B cell (primary cell): ENCODE data around the gene POLR1D. TPM values are rescaled to one million over a fixed set of nuclear protein-coding genes. Genes with fewer than 3 reads are reported as not detected.

Experiments used
- ATAC-seq: fragments of 200-7000 bp; cut with Tn5 transposase; one replicate; pipeline ENCODE4 v1.10.0; 2021; ENCODE audit warnings: low read depth, mild to moderate bottlenecking, moderate number of reproducible peaks, moderate library complexity
- CTCF ChIA-PET: fragments of 350-600 bp; sonication (Branson Sonifier 250); formaldehyde crosslinking; loops from one replicate; lab custom pipeline; 2021; ENCODE audit warnings: antibody characterized with exemption, inconsistent platforms; lab: Charles Lee
- POLR2A ChIA-PET: fragments of 350-600 bp; sonication (Branson Sonifier 250); formaldehyde crosslinking; loops from one replicate; lab custom pipeline; 2021; ENCODE audit warnings: antibody characterized with exemption; lab: Charles Lee
- DNase-seq: peaks from one replicate; pipeline ENCODE4 v3.0.0; 2013
- H2AFZ ChIP-seq: 2 replicates; pipeline ENCODE4 v1.6.1; 2012; ENCODE audit warnings: mild to moderate bottlenecking, low read depth, low read length; ENCODE audit not compliant: insufficient read depth, poor library complexity, severe bottlenecking
- H3K27ac ChIP-seq, 2 donors: 1 replicate in 1 of 2; 2 replicates in 1 of 2; pipeline ENCODE4 v1.5.1; 2012 to 2013; ENCODE audit warnings: low read length in 2 of 2, mild to moderate bottlenecking in 2 of 2, moderate library complexity in 1 of 2
- H3K27me3 ChIP-seq, 4 experiments: fragments of 200-600 bp in 1 of 4; sonication (generic) in 1 of 4; replicated peaks in 1 of 4; 1 replicate in 2 of 4; 2 replicates in 2 of 4; pipeline versions ENCODE4 v1.6.1 to v1.7.0; 2013 to 2016; ENCODE audit warnings: low read length in 3 of 4, mild to moderate bottlenecking in 2 of 4, mixed read lengths in 1 of 4, moderate library complexity in 1 of 4; ENCODE audit not compliant: insufficient read depth in 4 of 4, control insufficient read depth in 3 of 4; ENCODE audit errors: control extremely low read depth in 1 of 4
- H3K36me3 ChIP-seq, 2 experiments: replicated peaks in 1 of 2; 1 replicate in 1 of 2; 2 replicates in 1 of 2; pipeline versions ENCODE4 v1.6.1 to v1.7.1; 2013; ENCODE audit warnings: low read length in 1 of 2; ENCODE audit not compliant: insufficient read depth in 2 of 2, control insufficient read depth in 1 of 2; ENCODE audit errors: control extremely low read depth in 1 of 2, extremely low read depth in 1 of 2
- H3K4me1 ChIP-seq, 2 donors: fragments of 200-600 bp in 1 of 2; sonication (generic) in 1 of 2; 1 replicate in 1 of 2; 2 replicates in 1 of 2; pipeline versions ENCODE4 v1.5.1 to v1.6.1; 2013 to 2017; ENCODE audit warnings: low read length in 2 of 2; ENCODE audit not compliant: control insufficient read depth in 2 of 2, insufficient read depth in 2 of 2
- H3K4me2 ChIP-seq: replicated peaks from 2 replicates; pipeline ENCODE3; 2012; ENCODE audit warnings: mild to moderate bottlenecking, low read depth, low read length; ENCODE audit not compliant: poor library complexity, severe bottlenecking
- H3K4me3 ChIP-seq, 5 experiments: fragments of 200-600 bp in 1 of 5; sonication (generic) in 1 of 5; 1 replicate in 3 of 5; 2 replicates in 2 of 5; pipeline versions ENCODE4 v1.5.1 to v1.7.0; 2011 to 2016; ENCODE audit warnings: low read length in 4 of 5, mild to moderate bottlenecking in 4 of 5, low read depth in 2 of 5, control low read depth in 1 of 5, moderate library complexity in 1 of 5; ENCODE audit not compliant: insufficient read depth in 1 of 5; ENCODE audit errors: control extremely low read depth in 1 of 5, extremely low read depth in 1 of 5
- H3K79me2 ChIP-seq: fragments of 200-600 bp; sonication (generic); one replicate; pipeline ENCODE4 v1.6.0; 2016; ENCODE audit warnings: low read length; ENCODE audit not compliant: control insufficient read depth, insufficient read depth
- H3K9ac ChIP-seq: fragments of 200-600 bp; sonication (generic); 2 replicates; pipeline ENCODE4 v1.6.1; 2017; ENCODE audit warnings: mild to moderate bottlenecking, low read length, moderate library complexity
- H3K9me3 ChIP-seq, 3 donors: one replicate each; pipeline versions ENCODE4 v1.6.1 to v1.7.1; 2013; ENCODE audit warnings: low read length in 2 of 3; ENCODE audit not compliant: control insufficient read depth in 2 of 3, insufficient read depth in 1 of 3; ENCODE audit errors: control extremely low read depth in 1 of 3
- H4K20me1 ChIP-seq: 2 replicates; pipeline ENCODE4 v1.6.0; 2012; ENCODE audit warnings: mild to moderate bottlenecking, low read length; ENCODE audit not compliant: insufficient read depth, control insufficient read depth, poor library complexity, severe bottlenecking
- H3K27ac Mint-ChIP-seq: one replicate; pipeline ENCODE4 v1.8.0; 2021; ENCODE audit warnings: mixed read lengths
- H3K27me3 Mint-ChIP-seq: one replicate; pipeline ENCODE4 v1.8.0; 2021; ENCODE audit warnings: mixed read lengths
- H3K4me1 Mint-ChIP-seq: one replicate; pipeline ENCODE4 v1.8.0; 2021; ENCODE audit warnings: mixed read lengths
- H3K4me3 Mint-ChIP-seq: one replicate; pipeline ENCODE4 v1.8.0; 2021; ENCODE audit warnings: mixed read lengths
- H3K9me3 Mint-ChIP-seq: one replicate; pipeline ENCODE4 v1.8.0; 2022; ENCODE audit warnings: mixed read lengths; ENCODE audit not compliant: insufficient read depth
- EZH2 ChIP-seq: IDR thresholded peaks from 2 replicates; pipeline ENCODE4 v1.6.1; 2012; ENCODE audit warnings: borderline replicate concordance, low read depth, mild to moderate bottlenecking, moderate library complexity, low read length; ENCODE audit not compliant: insufficient read depth, poor library complexity, severe bottlenecking
- WGBS: methylation state at CpG from one replicate; pipeline ENCODE4 v1.1.5; 2013; ENCODE audit warnings: missing lambda C conversion rate; ENCODE audit not compliant: insufficient coverage; 5-methylcytosine and 5-hydroxymethylcytosine counted together
- intact Hi-C: fragments of 100-400 bp; cut with micrococcal nuclease; formaldehyde crosslinking; loops from one replicate; pipeline ENCODE4 v1.10.0; 2022
- polyA minus RNA-seq: library from RNA; depleted of rRNA, polyadenylated mRNA; stranded (reverse); fragments of >200 nt; gene quantifications from 2 replicates; pipeline ENCODE4 v1.2.3, GENCODE V29; 2012
- polyA plus RNA-seq: library from polyadenylated mRNA; depleted of rRNA; stranded (reverse); fragments of >200 nt; gene quantifications from 2 replicates; pipeline ENCODE4 v1.2.3, GENCODE V29; 2012
- total RNA-seq, 2 donors: library from RNA; stranded (reverse); fragments of 120-200 nt in 1 of 2; gene quantifications; 1 replicate in 1 of 2; 2 replicates in 1 of 2; pipeline versions ENCODE4 v1.2.3 to v1.2.4, GENCODE V29; 2013 to 2022
- TF ChIP-seq, protein P1 (sequence below): fragments of 200-600 bp; IDR thresholded peaks from one replicate; pipeline ENCODE4 v1.8.0; 2022; ENCODE audit warnings: antibody characterized with exemption, mild to moderate bottlenecking

Gene POLR1D
- total RNA-seq, result 129 and 130 TPM in 2 replicates
- 159 TPM for total RNA-seq (2013)
- polyA plus RNA-seq, result 144 and 175 TPM in 2 replicates
- polyA minus RNA-seq, result 66.9 and 75.0 TPM in 2 replicates

DNA sequence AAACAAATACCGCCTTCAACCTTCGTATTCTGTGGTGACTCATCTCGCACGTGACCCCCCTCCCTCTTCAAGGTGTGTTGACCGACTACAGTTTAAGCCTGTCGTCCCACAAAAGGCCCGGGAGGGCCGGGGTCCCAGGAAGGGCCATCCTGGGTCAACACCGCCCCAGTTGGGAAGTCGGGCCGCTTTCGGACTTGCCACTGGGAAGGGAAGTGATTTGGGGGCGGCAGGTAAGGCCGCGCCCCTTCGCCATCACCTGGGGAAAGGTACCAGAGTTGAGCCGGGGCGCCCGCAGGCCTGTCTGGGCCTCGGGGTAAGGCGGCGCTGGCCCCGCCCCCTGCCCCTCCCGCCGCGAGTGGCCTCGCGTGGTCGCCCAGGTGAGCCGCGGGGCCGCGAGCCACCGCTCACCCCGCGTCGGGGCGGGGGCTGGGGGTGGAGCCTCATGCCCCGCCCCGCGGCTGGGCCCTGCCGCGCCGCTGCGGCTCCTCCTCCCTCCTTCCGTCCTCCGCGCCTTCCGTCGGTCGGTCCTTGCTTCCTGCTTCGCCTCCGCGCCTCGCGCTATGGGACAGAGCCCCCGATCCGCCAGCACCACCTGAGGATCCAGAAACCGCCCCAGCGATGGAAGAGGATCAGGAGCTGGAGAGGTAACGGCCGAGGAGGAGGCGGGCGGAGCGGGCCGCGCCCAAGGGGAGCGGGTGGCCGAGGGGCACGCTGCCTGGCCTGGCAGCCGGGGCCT is at the start of gene POLR1D:
TSS of gene POLR1D (plus strand) at position 527 of the 736 bp plus-strand sequence. CDS start at position 619, 92 bp downstream.
- H3K4me2 ChIP-seq, result peak within 1 kb of the TSS; percentile 96
- peaks cover 91% of the 10 kb centered on the region for H3K79me2 ChIP-seq
- intact Hi-C loops, result loop anchor here (1.0 to 10.0 kb wide), 7 partner anchors 27 to 1369 kb away; partner anchors contain the start of genes CDK8, POMP and USP12
- peaks cover 0 to 14% of the 10 kb centered on the region in 2 experiments for H3K36me3 ChIP-seq
- H4K20me1 ChIP-seq, result peaks cover 57% of the 10 kb centered on the region
- H2AFZ ChIP-seq, result peak within 1 kb of the TSS; percentile 92
- WGBS, result under 1% methylated on average over 70 of the region's 71 CpGs
- peak; percentile 71 for ATAC-seq
- CTCF ChIA-PET, result interaction anchor here (1.3 to 3.4 kb wide), 7 partner anchors 9 to 214 kb away, joined by 3 to 21 read pairs (median 5); partner anchors contain the start of genes GTF3A and MTIF3
- peak; percentile 95 for DNase-seq
- Mint-ChIP-seq H3K4me3 (peak within 1 kb of the TSS; percentile 93), H3K27me3 (no peaks in the 10 kb centered on the region), H3K4me1 (peaks cover 64% of the 10 kb centered on the region), H3K9me3 (no peaks in the 10 kb centered on the region), H3K27ac (peak within 1 kb of the TSS; percentile 92)
- POLR2A ChIA-PET, result interaction anchor here (0.5 to 3.8 kb wide), 5 partner anchors 94 to 197 kb away, joined by 3 to 37 read pairs (median 5); partner anchors contain the start of genes GTF3A and MTIF3
- H3K4me1 ChIP-seq, result peaks cover 27 to 28% of the 10 kb centered on the region in 2 donors
- peak within 1 kb of the TSS; percentile 77 to 92 (median 90) for H3K4me3 ChIP-seq
- H3K27me3 ChIP-seq, result no peaks in the 10 kb centered on the region
- H3K27ac ChIP-seq, result peak within 1 kb of the TSS; percentile 98
- peak within 1 kb of the TSS; percentile 91 for H3K9ac ChIP-seq
- no peaks in the 10 kb centered on the region for H3K9me3 ChIP-seq
- TF ChIP-seq, protein P1, sequence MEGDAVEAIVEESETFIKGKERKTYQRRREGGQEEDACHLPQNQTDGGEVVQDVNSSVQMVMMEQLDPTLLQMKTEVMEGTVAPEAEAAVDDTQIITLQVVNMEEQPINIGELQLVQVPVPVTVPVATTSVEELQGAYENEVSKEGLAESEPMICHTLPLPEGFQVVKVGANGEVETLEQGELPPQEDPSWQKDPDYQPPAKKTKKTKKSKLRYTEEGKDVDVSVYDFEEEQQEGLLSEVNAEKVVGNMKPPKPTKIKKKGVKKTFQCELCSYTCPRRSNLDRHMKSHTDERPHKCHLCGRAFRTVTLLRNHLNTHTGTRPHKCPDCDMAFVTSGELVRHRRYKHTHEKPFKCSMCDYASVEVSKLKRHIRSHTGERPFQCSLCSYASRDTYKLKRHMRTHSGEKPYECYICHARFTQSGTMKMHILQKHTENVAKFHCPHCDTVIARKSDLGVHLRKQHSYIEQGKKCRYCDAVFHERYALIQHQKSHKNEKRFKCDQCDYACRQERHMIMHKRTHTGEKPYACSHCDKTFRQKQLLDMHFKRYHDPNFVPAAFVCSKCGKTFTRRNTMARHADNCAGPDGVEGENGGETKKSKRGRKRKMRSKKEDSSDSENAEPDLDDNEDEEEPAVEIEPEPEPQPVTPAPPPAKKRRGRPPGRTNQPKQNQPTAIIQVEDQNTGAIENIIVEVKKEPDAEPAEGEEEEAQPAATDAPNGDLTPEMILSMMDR, result no peak
- TF ChIP-seq EZH2, result no peak
